Upper lobe of left lung (tissue), 4 donors: ENCODE data around the gene SMAP2.

Source experiments
- POLR2AphosphoS5 ChIP-seq, 2 donors: sonication (generic); formaldehyde crosslinking; IDR thresholded peaks; one replicate each; pipeline ENCODE4 v1.5.1; 2017; ENCODE audit warnings: antibody characterized with exemption in 2 of 2
- TF ChIP-seq, protein P1 (sequence below), 6 experiments: fragments of 450-650 bp in 4 of 6; fragments of 200-600 bp in 2 of 6; sonication (generic) in 2 of 6; IDR thresholded peaks; one replicate each; pipeline ENCODE4 v1.5.1; 2016 to 2019; ENCODE audit warnings: antibody characterized with exemption in 6 of 6

DNA sequence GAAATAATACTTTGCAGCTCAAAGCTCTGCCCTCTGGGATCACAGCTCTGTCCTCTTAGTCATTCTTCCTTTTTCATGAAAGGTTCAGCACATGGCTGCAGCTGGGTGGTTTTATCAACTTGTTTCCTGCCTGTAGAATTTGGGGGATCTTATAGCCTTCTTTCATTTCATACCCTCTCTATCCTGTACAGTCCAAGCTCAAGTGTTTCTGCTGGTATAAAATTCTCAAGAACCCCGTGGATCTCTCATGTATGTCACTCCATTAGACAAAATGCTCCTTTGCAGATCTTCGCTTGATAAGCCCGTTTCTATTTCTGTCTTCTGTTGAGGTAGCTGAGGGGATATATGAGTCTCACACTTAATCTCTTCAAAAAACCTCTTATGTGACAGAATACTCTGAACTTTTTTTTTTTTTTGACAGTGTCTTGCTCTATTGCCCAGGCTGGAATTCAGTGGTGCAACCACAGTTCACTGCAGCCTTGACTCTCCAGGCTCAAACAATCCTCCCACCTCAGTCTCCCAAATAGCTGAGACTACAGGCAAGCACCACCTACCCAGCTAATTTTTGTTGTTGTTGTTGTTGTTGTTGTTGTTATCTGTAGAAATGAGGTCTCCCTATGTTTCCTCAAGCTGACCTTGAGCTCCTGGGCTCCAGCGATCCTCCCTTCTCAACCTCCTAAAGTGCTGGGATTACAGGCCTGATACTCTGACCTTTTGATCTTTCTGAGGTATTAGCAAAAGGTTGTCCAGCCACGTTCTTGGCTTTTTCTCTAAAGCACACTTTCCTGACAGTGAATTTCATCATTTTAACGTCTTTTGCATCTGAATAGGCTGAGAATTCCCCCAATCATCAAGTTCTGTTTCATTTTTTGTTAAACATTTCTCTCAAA, 31.8 kb upstream of the SMAP2 start:
- TF ChIP-seq, protein P1, sequence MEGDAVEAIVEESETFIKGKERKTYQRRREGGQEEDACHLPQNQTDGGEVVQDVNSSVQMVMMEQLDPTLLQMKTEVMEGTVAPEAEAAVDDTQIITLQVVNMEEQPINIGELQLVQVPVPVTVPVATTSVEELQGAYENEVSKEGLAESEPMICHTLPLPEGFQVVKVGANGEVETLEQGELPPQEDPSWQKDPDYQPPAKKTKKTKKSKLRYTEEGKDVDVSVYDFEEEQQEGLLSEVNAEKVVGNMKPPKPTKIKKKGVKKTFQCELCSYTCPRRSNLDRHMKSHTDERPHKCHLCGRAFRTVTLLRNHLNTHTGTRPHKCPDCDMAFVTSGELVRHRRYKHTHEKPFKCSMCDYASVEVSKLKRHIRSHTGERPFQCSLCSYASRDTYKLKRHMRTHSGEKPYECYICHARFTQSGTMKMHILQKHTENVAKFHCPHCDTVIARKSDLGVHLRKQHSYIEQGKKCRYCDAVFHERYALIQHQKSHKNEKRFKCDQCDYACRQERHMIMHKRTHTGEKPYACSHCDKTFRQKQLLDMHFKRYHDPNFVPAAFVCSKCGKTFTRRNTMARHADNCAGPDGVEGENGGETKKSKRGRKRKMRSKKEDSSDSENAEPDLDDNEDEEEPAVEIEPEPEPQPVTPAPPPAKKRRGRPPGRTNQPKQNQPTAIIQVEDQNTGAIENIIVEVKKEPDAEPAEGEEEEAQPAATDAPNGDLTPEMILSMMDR (IDR thresholded peaks at IDR 0.05): no peak
- TF ChIP-seq POLR2AphosphoS5 (IDR thresholded peaks at IDR 0.05): no peak
